Measurements from ENCODE around the gene HELZ2.
"Not testable (repeated sequence)": the region's sequence is repeated elsewhere in the genome, so short reads cannot be mapped to it uniquely, and the experiment has no call there.

The HELZ2 gene

DNA sequence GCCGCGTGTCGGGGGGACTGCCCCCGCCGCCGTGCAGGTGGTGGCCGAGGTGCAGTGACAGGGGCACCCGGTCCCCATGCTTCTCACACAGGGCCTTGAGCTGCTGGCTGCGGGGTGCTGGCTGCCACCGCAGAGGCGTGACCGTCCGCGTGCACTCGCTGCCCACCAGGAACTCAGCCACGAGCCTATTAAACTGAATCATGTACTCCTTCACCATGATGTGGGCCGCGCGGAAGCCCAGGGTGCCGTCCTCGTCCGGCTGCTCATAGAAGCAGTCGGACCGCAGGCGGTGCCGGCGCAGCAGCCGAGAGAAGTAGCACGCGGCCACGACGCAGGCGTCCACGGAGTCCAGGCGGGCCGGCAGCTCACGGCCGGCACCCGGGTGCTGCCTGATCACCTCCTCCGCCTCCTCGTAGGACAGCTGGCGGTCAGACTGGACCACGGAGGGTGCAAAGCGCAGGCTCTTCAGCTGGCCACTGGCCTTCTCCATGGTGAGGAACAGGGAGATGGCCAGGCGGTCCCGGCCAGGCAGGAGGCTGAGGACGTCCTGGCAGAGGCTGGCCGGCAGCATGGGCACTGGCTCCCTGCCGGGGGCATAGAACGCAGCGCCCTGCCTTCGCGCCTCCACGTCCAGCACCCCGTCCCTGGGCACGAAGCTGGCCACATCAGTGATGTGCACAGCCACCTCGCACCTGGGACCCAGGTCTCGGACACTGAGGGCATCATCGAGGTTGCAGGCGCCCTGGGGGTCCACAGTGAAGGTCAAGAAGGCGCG is 9.8 kb downstream of the HELZ2 start:
- no peak for DNase-seq

DNA sequence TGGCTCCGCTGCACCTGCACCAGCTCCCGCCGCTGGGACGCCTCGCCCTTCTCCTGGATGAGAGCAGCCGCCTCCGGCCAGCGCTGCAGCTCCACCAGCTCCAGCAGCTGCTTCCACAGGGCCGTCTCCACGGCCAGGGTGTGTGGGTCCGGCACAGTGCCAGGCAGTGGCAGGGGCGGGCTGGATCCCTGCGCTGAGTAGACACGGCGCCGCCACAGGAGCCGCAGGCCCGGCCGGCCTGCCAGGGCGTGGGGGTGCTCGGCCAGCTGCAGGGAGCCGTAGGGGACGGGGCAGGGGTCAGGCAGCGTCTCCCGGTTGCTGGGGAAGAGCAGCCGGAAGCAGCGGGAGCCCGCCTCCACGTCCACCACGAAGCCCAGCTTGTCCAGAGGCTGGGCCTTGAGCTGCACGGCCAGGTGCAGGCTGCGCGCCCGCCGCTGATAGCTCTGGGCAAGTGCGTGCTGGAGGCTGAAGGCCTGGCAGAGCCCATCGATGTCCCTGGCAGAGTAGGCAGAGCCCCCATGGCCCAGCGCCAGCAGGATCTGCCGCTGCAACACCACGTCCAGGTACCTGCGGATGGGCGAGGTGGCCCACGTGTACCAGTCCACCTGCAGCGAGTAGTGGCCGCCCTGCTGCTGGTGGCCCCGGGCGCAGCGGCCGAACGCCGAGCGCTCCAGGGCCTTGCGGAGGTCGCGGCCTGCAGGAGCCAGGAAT is 10.7 kb downstream of the HELZ2 start:
- no peak for DNase-seq

DNA sequence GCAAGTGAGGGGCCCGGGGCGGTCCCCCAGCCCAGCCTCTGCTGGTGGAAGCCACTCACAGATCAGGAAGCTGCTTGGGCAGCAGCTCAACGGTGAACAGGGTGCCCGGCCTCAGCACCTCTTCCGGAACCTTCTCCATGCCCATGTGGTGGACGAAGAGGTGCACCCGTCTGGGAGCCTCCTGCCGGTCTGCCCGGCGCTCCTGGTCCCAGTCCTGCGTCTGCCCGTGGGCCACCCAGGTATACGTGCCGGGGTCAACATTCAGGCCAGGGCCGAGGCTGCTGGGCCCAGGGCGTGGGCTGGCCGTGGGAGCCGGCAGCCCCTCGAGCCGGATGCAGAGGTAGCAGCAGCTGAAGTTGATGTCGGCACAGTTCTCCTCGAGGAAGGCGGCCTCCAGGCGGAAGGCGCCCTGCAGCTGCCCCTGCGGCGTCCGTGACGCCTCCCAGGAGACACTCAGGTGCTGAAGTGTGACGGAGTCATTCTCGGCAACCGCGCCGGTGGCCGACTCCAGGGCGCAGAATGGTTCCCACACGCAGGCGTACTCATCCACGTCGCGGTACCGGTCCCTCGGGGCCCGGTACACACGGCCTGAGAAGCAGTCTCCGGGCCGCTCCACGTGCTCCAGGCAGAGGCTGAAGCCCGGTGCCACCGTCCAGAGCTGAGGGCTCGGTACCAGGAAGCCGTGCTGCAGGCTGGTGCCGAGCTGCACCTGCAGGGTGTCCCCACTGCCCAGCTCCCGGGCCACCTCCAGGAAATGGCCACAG is 11.4 kb downstream of the HELZ2 start:
- no peak for DNase-seq

DNA sequence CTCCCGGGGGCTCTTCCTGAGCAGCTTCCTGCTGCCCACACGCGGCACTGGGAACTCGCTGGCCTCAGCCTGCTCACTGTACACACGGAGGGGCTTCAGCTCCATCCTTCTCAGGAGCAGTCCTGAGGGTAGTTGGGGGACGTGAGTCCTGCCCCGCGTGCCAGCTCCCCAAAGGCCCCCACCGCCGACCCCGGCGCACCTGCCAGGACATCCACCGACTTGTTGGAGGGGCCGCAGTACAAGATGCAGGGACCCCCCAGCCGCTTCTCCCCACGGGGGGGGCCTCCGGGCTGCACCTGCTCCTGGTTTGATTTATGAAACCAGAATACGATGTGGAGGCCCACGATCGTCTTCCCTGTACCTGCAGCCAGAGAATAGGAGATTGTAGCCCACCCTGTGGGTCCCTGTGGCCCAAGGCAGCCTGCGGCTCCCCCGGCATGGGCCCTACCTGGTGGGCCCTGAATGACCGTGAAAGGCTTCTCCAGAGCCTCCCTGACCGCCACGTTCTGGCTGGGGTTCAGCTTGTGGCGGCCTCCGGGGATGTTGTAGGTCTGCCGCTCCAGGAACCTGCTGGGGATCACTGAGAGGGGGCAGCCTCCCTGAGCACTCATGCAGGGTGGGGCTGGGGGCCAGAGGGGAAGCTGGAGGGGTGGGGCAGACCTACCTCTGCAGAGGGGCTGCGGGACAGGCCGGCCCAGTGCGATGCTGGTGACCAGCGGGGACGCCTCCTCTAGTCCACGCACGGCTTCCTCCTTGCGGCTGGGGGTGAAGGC is 12.2 kb downstream of the HELZ2 start:
- DNase-seq = no peak

DNA sequence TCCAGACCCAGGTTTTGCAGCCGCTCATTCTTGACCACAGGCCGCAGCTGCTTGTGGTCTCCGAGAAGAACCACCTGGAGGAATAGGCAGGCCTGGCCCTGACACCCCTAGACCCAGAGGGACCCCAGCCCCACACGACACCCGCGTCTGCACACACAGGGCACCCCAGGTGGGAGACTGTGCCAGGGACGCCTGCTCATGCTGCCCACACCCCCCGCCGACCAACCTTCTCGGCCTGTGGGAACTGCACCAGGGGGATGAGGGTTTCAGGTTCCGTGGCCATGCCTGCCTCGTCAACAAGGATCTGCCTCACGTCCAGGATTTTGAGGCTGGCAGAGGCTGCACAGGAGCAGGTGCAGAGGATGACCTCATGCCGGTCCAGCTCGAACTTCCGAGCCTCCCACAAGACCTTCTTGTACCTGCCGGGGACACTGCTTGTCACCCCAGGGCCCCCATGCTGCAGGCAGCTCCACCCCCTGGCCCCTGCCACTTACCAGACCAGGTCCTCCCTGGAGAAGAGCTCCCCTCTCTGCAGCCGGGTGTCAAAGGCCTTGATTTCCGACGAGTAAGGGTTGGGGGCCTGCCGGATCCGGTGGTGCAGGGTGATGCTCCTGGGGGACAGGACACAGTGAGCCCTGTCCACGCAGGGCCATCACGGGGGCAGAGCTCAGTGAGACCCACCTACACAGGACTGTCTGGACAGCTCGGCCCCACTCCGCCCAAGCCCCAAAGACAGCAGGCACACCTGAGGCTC is 13.0 kb downstream of the HELZ2 start:
- no peak for DNase-seq

DNA sequence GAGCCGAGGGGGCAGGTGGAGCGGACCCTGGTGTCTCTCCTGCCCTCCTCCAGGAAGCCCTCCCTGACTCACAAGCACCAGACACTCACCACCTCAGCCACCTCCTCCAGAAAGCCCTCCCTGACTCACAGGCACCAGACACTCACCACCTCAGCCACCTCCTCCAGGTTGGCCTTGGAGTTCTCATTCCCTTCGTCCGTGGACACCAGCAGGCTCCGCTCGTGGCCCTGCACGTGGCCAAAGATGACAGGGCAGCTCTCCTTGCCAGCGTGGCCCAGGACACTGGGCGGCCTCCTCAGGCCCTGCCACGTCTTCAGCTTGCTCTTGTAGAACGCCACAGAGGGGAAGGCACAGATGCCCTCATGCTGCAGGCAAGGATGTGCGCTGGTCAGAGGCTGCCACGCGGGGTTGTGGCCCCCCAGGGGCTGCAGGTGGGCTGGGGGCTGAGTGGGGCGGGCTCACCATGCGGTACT is 13.7 kb downstream of the HELZ2 start:
- DNase-seq = no peak

DNA sequence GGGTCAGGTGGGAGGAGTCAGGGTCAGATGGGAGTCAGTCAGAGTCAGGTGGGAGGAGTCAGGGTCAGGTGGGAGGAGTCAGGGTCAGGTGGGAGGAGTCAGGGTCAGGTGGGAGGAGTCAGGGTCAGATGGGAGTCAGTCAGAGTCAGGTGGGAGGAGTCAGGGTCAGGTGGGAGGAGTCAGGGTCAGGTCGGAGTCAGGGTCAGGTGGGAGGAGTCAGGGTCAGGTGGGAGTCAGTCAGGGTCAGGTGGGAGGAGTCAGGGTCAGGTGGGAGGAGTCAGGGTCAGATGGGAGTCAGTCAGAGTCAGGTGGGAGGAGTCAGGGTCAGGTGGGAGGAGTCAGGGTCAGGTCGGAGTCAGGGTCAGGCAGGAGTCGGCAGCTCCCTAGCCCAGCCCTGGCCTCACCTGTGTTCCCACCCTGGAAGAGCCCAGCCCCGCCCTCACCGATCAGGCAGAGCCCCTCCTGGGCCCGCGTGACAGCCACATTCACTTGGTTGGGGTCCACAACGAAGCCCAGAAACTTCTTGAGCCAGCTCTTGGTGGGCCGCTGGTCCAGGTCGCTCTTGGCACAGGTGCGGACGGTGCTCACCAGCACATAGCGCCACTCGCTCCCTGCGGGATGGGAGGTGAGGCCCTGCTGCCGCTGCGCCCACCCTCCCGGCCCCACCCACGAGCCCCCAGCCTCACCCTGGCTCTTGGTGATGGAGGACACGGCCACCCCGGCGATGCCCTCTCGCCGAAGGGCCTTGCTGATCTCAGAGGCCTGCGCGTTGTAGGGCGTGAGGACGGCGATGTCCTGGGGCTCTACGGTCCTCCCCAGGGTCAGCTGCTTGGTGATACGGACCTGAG is 14.3 kb downstream of the HELZ2 start:
- not testable (repeated sequence) for DNase-seq

DNA sequence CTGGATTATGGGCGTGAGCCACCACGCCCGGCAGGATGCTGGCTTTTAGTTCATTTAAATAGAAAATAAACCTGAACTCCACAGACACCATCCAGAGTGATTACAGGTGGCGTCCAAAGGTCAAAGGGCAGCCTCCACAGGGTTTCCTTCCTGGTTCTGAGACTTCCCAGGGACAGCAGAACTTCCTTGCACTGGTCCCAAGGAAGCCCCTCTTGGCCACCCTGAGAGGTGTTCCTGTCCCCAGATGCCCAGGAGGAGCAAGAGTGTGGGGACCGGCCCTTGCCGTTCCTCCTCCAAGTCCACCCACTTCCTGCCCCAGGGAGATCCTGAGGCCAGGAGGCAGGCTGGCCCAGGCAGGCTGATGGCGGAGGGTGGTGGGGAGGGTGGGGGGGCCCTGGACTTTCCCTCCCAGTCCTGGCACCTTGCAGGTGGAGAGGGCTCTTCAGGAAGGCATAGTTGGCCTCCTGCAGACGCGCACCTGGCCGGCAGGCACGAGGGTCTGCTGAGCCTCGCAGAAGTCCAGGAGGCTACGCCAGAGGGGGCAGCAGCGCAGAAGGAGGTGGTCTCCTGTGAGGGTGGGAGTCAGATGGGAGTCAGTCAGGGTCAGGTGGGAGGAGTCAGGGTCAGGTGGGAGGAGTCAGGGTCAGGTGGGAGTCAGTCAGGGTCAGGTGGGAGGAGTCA is 15.1 kb downstream of the HELZ2 start:
- no peak for DNase-seq

DNA sequence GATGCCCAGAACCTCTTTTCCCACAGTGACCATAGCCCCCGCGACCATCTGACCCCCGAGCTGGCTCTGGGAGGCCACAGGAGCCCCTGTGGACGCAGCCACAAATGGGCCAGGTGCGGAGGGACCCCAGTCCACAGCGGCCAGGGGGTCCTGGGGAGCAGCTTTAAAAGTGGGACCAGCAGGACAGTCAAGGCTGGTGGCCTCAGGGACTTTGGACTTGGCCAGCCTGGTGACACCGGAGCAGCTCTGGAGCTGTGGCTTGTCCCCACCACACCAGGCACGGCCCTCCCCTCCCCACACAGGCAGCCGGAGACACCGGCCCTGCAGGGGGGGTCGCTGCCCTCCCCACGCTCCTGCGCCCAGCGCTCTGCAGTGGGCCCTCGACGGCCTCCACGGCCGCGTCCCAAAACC is 16.6 kb downstream of the HELZ2 start:
- no peak for DNase-seq

DNA sequence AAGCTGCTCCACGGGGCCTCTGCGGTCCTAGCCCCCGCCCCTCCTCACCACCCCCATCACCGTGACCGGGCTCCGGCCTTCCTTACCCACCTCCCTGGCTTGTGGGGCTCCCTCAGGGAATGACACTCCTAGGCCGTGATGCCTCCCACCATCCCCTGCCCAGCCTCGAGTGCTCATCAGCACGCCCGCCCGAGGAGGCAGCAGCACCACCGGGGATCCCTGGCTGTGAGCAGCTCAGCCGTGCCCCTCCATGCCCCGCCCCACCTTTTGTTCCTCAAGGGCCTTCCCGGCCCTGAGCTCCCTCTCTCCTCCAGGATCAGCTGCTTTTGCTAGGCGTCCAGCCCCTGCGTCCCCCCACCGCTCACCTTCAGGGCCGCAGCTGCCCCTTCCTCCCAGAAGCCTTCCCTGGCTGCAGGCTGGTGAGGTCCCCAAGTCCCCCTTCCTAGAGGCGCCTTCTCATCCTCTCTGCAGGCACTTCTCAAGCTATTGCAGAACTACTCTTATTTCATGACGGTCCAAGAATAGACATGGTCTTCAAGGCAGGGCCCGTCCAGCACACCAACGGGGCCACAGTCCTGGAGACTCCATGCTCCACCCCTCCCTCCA is 17.1 kb downstream of the HELZ2 start:
- no peak for DNase-seq

DNA sequence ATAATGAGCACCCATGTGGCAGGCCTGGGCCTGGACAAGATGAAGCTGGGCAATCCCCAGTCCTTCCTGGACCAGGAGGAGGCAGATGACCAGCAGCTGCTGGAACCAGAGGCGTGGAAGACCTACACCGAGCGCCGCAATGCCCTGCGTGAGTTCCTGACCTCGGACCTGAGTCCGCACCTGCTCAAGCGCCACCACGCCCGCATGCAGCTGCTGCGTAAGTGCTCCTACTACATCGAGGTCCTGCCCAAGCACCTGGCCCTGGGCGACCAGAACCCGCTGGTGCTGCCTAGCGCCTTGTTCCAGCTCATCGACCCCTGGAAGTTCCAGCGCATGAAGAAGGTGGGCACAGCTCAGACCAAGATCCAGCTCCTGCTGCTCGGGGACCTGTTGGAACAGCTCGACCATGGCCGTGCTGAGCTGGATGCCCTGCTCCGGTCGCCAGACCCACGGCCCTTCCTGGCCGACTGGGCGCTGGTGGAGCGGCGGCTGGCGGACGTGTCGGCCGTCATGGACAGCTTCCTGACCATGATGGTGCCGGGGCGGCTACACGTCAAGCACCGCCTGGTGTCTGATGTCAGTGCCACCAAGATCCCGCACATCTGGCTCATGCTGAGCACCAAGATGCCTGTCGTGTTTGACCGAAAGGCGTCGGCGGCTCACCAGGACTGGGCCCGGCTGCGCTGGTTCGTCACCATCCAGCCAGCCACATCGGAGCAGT is 18.2 kb downstream of the HELZ2 start:
- no peak for DNase-seq

DNA sequence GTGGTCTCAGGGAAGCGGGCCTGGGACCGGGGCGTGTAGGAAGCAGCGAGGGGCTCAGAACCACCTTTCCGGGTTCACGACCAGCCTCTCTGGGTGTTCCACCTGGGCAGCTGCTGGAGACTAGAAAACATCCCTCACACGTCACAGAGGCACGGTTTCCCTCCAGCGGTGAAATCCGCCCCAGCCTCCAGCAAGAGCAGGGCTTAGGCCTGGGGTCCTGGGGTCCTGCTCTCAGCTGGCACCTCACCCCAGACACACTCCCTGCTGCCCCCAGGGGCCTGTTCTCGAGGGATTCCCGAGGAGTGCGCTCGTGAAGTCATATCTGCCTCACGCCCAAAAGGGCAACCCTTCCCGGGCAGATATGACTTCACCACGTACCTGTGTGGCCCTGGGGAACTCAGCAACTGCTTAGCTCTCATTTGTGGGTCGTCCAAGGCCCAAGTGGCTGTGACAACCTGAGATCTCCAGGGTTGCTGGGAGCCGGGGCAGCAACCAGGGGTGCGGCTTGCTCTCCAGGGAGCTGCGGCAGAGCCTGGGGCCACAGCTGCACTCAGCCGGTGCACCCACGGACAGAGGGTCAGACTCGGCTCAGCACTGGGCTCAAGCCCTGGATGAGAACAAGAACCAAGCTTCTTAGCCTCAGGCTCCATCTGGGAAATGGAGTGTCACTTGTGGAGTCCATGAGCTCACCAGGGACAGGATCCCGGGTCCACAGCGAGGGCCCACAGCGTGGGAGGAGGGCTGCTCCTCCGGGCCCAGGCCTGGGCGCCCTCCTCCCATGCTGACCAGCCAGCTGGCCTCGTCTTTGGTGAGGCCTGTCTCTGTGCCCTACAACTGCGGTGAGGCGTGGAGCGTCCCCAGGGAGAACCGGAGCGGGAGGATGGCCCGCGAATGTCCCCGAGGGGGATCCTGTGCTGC is 19.4 kb downstream of the HELZ2 start:
- DNase-seq = no peak

DNA sequence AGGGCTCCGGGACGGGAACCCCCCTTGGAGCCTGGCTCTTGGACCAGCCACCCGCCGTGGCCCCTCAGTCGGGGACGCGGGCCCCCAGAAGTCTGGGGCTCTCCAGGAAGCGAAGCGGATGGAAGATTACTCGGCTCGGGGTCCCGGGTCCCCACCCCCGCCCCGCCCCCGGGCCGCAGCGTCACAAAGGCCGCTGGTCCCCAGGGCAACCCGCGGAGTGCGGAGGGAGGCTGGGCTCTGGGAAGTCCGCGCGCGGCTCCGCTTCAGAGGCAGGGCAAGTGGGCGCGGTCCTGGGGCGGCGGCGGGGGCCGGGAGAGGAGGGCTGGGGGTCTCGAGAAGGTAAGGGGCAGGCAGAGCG is 20.1 kb downstream of the HELZ2 start, which contains the start of gene FNDC11:
FNDC11 (plus strand) TSS at position 227 of the 358 bp plus-strand sequence. CDS start 1,505 bp downstream, outside the sequence.
- peak; percentile 60 for DNase-seq

DNA sequence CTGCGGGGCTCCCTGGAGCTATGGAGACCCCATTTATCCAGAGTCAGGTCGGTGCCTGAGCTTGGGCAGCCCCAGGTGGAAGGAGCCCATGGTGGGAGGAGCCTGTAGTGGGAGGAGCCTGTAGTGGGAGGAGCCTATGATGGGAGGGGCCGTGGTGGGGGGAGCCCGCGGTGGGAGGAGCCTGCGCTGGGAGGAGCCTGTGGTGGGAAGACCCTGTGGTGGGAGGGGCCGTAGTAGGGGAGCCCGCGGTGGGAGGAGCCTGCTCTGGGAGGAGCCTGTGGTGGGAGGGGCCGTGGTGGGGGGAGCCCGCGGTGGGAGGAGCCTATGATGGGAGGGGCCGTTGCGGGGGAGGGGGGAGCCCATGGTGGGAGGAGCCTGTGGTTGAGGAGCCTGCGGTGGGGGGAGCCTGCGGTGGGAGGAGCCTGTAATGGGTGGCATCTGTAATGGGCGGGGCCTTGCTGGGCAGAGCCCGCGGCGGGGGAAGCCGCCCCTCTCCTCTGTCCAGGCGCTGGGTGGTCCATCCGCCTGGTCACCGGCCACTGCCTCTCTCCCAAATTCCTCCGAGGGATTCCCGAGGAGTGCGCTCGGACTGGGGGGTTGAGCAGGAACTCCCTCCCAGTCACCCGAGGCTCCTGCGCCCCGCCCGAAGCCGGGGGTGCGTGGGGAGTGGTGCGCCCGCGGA is 20.6 kb downstream of the HELZ2 start:
- peak; percentile 87 for DNase-seq

DNA sequence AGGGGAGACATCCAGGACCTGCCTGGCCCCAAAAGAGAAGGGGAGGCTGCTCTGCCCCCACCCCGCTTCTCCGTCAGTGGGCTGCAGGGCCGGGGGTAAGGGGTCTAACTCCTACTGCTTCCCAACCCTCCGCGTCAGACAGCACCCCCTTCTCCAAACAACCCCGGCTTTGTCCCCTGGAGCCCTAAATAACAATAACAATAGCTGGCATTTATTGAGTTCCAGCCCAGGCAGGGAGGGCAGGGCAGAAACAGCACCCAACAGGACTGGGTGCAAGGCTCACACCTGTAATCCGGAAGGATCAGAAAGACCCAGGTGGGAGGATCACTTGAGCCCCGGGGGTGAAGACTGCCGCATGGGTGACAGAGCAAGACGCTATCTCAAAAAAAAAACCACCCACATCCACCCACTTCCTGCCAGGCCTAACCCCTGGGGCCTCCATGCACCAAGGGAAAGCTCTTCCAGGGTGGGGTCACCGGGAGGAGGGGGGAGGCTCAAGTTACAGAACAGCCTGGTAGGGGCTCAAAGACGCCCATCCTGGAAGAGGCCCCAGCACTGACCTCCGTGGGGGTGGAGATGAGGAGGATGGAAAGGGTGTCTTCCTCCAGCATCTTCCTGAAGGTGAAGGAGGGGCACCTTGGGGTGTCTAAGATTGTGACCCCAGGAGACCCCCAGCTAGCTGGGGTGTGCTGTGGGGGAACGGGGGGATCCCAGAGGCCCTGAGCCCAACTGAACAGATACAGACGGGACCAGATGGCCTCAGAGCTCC is 21.4 kb downstream of the HELZ2 start:
- DNase-seq = no peak

DNA sequence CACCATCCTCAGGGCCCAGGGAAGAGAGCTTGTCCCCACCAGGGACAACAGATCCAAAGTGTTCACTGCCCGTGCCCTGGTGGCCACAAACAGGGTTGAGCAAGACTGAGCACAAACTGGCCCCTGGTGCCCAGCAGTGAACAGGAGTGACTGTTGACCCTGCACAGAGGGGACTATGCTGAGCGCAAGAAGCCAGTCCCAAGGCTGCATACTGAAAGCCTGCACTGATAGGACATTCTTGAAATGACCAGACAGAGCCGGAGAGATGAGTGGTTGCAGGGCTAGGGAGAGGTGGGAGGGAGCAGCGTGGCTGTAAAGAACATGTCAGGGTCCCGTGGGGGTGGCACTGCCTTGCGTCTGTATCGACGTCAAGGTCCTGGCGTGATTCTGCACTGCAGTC is 23.0 kb downstream of the HELZ2 start:
- no peak for DNase-seq

All from femur (tissue), 1 donor.